Stimulated activated naive CD4-positive, alpha-beta T cell (primary cell): ENCODE data around the gene PDX1.

ENCODE experiments used
- DNase-seq, 6 experiments: peaks; one replicate each; lab custom pipeline; 2025; lab: John Stamatoyannopoulos, UW

PDX1 gene

DNA sequence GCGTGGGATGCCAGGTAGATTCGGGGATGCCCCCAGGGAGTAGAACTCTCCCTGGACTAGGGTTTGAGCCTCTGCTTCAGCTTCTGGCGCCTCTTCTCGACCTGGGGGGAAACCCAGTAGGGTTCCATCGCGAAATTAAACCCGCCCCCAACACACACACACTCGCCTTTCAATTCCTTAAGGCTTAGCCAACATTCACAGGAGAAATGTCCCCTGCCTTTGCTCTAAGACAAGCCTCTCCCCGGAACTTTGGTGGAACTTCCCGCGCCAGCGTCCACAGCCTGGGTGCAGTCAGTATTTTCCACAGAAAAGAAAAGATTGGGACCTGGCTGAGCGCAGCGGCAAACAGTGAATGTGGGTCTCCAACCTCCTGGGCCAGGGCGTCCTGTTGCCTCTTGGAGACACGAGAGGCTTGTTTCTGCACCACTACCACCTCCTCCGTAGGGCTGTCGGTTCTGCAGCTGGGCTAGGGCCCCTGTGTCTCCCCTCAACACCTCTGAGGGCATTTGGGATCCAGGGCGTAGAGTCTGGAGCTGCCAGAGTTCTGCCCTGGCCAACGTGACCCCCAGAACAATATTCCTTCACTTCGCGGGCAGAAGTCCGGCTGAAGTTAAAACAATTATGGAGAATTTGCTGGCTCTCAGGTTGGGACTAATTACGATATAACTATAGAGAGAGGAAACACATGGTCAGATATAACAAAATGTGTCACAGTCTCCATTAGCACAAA, 3.2 kb downstream of the PDX1 start:
- DNase-seq: no peak

DNA sequence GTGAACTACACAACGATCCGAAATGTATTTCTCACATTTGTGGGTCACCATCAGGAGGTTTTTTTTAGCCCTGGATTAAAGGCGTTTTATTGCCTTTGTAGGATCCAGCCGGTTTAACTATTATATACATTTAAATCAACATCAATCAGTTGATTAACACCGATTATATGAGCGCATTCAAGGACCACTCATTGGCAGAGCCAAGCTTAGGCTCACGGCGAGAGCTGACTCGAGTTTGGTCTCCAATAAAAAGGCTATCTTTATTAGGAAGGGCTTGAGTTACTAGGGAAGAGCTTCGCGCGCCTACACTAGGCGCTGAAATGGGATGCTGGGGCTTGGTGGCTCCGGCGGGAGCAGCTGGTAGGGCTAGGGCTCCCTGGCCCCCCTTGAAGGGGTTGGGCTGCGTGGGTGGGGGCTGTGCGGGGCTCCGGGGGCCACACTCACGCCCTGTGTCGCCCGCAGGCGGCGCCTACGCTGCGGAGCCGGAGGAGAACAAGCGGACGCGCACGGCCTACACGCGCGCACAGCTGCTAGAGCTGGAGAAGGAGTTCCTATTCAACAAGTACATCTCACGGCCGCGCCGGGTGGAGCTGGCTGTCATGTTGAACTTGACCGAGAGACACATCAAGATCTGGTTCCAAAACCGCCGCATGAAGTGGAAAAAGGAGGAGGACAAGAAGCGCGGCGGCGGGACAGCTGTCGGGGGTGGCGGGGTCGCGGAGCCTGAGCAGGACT, 4.2 kb downstream of the PDX1 start:
- DNase-seq: no peak

DNA sequence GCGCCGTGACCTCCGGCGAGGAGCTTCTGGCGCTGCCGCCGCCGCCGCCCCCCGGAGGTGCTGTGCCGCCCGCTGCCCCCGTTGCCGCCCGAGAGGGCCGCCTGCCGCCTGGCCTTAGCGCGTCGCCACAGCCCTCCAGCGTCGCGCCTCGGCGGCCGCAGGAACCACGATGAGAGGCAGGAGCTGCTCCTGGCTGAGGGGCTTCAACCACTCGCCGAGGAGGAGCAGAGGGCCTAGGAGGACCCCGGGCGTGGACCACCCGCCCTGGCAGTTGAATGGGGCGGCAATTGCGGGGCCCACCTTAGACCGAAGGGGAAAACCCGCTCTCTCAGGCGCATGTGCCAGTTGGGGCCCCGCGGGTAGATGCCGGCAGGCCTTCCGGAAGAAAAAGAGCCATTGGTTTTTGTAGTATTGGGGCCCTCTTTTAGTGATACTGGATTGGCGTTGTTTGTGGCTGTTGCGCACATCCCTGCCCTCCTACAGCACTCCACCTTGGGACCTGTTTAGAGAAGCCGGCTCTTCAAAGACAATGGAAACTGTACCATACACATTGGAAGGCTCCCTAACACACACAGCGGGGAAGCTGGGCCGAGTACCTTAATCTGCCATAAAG, 4.8 kb downstream of the PDX1 start:
- no peak for DNase-seq

DNA sequence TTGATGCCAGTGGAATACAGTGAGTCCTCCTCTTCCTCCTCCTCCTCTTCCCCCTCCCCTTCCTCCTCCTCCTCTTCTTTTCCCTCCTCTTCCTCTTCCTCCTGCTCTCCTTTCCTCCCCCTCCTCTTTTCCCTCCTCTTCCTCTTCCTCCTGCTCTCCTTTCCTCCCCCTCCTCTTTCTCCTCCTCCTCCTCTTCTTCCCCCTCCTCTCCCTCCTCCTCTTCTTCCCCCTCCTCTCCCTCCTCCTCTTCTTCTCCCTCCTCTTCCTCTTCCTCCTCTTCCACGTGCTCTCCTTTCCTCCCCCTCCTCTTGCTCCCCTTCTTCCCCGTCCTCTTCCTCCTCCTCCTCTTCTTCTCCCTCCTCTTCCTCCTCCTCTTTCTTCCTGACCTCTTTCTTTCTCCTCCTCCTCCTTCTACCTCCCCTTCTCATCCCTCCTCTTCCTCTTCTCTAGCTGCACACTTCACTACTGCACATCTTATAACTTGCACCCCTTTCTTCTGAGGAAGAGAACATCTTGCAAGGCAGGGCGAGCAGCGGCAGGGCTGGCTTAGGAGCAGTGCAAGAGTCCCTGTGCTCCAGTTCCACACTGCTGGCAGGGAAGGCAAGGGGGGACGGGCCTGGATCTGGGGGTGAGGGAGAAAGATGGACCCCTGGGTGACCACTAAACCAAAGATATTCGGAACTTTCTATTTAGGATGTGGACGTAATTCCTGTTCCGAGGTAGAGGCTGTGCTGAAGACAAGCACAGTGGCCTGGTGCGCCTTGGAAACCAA, 5.6 kb downstream of the PDX1 start:
- DNase-seq: no peak

DNA sequence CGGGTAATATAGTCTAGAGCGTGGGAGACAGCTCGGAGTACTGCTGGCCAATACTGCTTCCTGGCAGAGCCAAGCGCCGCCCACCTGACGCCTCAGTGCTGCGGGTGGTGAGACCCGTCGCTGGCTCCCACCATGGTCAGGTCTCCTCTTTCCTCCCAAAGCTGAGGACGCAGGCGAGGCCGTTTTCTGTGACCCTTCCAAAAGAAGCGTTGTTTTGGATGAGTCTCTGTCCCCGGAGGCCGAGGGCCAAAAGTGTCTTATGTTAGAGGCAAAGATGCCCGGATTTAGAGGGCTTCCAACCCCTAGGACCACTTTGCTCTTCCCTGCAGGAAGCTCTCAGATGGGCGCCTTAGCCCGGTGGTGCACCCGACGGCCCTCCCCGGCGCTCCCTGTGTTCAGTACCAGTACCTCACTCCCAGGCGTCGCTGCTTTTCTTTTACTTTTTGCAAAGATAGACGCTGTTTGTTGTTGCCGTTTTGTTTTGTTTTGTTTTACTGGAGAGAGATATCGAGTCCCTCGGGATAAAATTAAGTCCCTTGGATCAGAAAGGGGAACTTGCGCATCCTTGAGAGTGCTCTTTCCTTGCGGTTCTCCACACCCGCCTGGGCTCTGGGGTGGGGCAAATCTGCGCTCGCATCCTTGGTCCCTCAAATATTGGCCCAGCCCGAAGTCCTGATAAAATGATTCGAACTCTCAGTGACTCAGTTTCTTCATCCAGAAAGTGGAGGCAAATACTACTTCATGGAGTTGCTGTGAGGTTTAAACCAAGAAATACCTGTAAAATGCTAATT, 7.0 kb downstream of the PDX1 start:
- DNase-seq: no peak

DNA sequence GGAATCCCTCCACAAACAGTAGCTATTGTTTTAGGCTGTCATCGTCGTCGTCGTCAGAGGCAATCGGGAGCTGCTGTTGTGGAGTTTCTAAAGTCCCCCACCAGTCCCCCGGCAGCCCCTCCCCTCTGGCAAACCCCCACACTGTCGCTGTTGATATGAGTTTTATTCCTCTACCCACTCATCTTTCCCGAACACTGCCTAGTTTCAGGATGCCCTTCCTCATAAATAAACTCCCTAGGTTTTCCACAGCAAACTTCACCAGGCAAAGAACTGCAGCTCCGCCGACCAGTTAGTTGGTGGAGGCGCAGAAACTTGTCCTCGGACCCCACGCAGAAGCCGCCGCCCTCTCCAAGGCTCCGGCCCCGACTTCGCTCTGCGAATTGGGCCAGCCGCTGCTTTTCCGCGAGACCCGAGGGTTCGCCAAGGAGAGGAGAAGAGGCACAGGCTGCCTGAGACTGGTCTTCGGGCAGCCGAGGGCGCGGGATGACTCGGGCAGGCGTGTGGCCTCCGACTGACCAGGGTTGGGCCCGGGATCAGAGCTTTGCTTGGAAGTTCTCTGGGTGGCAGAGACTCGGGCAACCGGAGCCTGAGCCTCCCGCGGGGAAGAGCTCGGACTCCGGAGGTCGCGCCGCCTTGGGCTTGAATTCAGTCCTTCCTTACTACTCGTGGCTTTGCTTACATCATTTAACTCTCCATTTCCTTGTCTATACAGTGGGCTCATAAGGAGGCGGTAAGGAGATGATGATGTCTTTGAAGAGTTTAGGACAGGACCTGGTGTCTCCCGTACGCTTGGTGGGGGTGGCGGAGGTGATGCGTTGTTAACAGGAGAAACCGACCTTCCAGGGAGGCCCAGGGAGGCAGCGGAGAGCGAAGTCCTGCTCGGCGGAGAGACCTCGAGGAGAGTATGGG, 7.9 kb downstream of the PDX1 start:
- no peak for DNase-seq

DNA sequence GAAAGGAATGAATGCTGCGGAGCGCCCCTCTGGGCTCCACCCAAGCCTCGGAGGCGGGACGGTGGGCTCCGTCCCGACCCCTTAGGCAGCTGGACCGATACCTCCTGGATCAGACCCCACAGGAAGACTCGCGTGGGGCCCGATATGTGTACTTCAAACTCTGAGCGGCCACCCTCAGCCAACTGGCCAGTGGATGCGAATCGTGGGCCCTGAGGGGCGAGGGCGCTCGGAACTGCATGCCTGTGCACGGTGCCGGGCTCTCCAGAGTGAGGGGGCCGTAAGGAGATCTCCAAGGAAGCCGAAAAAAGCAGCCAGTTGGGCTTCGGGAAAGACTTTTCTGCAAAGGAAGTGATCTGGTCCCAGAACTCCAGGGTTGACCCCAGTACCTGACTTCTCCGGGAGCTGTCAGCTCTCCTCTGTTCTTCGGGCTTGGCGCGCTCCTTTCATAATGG, 8.6 kb downstream of the PDX1 start:
- no peak for DNase-seq

DNA sequence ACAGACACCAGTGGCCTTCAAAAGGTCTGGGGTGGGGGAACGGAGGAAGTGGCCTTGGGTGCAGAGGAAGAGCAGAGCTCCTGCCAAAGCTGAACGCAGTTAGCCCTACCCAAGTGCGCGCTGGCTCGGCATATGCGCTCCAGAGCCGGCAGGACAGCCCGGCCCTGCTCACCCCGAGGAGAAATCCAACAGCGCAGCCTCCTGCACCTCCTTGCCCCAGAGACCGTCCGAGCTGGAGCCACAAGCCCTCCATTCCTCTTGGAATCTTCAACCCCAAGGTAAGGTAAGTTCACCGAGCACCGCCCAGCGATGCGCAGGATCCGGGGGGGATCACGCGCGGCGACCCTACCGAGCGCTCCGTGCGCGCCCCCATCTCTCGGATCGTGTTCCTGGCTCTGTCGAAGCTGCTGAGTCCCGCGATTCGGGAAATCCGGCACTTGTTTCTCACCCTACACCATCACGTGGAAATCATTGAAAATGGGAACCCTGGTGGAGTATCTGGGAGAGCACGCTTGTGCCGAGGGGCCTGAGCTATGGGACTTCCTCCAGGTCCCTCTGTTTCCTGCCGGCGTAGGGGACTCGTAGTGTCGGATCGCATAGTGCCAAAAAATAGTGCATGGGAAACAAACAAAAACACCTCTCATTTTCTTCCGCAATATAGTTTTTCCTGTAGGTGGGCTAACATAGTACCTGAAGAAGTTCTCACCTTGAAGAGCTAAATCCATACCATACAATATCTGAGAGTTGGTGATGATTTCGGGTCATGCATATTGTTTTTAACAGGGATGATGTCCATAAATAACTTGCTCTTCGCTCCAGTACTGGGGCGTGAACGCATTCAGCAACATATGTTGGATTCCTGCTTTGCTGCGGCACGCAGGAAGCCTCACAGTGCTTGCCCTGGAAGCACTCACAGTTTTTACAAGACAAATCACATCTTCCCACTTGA, 9.3 kb downstream of the PDX1 start:
- no peak for DNase-seq

DNA sequence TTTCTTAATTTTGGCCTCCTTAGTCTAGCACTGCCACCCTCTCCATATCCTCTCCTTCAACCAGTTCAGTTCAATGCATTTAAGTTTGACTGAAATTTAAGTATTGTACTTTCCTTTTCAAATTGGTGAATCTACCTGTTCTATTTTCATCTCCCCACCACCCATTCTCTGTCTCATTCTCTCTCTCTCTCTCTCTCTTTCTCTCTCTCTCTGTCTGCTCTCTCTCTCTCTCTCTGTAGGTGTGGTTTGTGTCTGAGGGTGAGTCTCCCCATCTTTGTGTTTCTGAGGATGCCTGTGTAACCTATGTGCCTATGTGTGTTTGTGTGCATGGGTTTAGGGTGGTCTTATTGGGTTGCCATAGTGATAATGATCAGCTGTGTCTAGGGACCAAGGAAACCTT, 10.1 kb downstream of the PDX1 start:
- no peak for DNase-seq

DNA sequence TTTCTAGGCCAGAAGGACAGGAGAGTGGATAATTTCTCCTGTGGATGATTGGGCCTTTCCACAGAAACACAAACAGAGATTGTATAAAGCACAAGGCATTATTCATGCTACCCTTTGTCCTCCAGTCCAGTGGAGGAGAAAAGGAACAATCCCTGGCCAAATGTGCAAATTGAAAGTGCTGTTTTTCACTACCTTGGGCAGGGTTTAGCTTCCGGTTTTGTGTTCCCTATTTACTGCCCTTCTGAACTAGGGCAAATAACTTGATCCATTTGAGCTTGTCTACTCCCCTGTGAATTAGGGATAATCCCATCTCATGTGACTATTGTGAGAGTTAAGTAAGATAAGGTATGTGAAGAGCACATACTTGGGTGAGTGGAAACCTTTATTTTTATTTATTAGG, 13.3 kb downstream of the PDX1 start:
- DNase-seq: no peak

DNA sequence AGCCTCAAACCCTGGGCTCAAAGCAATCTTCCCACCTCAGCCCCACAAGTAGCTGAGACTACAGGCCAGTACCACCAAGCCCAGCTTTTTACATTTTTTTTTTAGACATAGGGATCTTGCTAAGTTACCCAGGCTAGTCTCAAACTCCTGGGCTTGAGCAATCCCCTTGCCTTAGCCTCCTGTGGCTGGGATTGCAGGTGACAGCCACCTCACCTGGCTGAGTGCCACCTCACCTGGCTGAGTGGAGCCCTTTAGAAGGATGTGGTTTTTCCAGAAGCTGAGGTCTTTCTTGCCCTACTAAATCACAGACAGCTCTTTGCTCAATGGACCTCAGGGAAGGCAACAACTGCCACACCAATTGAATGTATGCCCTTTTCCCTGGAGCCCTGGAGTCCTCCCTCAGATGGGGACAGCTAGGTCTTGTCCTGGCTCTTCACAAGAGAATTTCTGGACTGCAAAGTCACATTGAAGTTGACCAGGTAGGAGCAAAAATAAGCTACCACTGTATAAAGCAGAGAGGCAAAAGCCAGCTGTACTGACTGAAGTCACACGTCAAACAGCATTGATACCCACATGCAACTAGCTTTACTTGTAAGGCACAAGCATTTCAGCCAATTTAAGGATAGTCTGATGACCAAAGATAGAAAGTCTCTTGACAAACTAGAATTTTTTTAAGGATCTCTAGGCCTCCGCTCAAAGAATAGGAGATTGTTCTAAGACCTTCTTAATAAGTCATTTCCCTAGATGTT, 14.0 kb downstream of the PDX1 start:
- no peak for DNase-seq

DNA sequence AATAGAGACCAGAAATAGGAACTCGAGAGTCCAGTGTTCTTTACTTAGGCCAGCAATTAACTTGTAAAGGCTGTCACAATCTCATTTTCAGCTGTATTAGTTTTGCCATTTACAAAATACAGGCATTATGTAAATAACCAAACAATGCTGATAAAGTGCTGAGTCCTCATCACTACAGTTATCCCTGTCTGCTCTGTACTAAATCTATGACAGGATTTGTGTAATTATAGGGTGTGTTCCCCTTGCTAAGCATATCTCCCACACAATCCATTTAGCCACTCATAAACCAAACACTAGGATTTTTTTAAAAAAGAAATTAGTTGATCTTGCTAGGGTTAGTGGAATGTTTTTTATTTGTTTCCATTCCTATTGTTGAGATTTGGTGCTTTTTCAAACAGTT, 23.2 kb downstream of the PDX1 start:
- no peak for DNase-seq

DNA sequence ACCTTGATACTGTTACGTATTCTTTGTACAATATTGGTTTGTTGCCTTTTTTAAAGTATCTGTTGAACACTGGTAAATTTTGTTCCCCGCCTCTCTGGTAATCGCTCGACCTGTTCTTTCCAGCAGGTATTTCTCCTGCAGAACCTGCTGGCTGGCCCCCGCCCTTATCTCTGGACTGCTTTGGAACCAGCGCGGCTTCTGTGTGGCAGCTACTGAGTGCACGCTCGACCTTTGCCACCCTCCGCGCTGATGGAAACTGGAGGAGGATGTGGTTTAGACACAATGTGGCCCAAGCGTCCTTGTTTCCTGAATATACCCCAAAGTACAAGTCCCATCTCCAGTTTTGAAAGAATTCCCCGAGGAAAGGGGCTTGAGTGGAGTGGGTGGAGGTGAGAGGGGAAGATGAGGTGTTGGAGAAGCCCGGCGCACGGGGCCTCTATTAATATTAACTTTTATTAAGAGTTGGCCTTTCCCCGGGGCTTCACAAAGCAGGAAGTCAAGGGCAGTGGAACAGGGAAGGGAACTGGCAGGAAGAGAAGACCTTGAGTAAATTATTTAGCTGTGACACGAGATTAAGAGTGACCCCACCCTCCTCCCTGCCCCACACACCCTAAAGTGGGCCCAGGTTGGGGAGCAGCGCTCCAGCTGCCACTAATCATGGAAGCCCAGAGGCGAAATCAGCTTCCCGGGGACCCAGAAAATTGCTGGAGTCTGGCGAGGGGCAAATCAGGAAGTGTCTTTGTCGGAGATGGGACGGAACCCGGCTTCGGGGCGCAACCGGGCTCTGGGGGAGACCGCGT, 33.3 kb downstream of the PDX1 start:
- DNase-seq: no peak

DNA sequence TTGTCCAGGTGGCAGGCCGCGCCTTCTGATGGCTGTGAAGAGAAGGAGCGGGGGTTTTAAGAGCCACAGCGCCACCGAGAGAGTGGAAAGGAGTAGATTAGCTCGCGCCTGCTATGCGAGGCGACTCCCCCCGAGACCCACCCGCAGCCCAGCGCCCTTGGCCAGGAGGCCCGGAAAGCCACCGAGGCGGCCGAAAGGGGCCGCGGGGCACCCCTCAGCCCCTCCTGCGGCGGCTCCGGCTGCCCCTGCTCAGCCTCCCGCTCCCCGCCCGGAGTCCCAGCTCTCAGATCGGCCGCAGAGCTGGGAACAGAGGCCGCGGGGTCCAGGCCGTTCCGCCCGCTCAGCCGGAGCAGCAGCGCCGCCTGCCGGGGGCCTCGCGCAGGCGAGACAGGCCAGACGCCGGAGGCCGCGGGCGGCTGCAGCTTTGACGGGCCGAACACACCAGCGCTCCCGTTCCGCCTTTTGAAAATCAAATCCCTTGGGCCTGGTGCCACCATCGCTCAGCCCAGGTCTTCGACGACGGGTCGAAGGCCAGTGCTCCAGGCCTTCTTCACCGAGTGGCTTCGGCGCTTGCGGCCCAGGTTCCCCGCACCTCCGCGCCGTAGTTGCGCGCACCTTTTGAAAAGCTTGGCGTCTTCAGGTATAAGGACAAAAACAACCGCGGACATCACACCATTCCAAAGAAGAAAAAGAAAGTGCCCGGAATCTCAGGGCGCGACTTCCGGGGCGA, 34.0 kb downstream of the PDX1 start:
- DNase-seq: peak in 5 of 6 experiments; percentile 11 to 55 (median 30)

DNA sequence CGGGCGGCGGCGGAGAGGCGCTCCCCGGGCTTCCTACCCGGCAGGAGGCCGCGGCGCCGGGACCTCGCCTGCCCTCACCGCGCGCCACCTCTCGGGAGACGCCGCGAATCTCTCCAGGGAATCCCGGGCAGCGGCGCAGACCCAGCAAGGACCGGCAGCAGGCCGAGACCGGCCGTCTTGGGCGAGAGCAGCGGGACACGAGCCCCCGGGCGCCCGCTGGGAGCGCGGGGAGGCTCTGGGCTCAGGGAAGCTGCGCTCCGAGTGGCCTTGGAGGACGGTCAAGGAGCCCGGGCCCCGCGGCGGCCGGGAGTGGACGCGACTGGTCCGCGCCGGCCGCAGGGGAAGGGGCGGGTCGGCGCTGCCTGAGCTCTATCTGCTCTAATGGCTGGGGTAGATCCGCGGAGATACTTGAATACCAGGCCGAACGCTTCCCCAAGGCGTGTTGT, 34.6 kb downstream of the PDX1 start:
- no peak for DNase-seq

DNA sequence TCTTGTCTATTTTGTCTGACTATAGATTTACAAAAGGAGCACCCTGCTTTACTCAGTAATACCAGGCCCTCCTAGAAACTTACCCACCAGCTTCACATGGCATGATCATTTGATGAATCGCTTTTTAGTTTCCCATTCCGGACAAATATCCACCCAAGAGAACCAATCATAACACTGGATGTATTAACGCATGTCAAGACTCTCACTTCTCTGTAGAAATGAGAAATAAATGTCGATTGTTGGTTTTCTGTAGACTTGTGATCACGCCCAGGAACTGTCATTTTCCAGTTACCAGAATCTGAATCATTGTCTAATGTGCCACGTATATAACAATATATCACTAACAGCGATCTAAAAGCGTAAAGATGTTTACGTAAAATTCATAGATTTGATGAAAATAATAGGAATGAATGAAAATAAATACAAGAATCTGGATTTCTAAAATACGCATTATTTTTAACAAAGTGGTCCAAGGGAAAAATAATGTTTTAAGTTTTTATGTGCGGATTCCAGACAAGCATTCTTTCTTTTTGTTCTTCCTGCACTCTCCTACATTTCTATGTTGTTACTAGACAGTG, 35.3 kb downstream of the PDX1 start:
- no peak for DNase-seq
